Measurements from ENCODE around the gene TRAF3IP3.

Gene TRAF3IP3

DNA sequence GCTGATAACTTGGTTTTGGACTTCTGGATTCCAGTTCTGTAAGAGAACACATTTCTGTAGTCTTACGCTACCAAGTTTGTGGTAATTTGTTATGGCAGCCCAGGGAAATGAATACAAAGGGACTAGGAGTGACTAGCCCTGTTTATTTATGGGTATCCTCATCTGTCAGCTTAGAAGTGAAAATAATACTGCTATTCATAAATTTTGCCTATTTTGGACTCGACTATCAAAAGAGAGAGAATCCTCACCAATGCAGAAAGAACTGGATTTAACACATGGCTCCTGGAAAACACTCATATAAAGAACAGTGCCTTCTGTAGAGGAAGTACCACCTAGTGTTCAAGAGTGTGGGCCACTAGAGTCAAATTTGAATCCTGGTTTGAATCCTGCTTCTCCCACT, 28.6 kb upstream of the TRAF3IP3 start:
- TF ChIP-seq, protein P1, sequence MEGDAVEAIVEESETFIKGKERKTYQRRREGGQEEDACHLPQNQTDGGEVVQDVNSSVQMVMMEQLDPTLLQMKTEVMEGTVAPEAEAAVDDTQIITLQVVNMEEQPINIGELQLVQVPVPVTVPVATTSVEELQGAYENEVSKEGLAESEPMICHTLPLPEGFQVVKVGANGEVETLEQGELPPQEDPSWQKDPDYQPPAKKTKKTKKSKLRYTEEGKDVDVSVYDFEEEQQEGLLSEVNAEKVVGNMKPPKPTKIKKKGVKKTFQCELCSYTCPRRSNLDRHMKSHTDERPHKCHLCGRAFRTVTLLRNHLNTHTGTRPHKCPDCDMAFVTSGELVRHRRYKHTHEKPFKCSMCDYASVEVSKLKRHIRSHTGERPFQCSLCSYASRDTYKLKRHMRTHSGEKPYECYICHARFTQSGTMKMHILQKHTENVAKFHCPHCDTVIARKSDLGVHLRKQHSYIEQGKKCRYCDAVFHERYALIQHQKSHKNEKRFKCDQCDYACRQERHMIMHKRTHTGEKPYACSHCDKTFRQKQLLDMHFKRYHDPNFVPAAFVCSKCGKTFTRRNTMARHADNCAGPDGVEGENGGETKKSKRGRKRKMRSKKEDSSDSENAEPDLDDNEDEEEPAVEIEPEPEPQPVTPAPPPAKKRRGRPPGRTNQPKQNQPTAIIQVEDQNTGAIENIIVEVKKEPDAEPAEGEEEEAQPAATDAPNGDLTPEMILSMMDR (conservative IDR thresholded peaks at IDR 0.05) = no peak
- H3K27ac ChIP-seq = no peak overlapping the region

DNA sequence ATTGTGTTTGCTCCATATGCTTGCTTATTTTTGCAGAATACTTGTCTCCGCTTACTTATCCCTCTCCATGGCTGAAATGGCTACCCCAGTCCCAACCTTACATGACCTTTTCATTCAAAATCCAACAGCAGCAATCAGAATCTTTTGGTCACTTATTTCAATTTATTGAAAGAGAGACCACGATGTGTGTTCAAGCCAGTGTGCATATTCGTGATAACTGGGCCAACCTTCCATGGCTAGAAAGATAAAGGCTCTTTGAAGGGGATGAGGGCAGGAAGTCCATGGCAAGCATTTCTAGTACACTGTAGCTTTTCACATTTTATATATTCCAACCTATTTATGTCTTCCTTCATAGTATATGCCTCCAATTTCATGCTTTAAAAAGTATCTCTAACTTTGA, 28.1 kb upstream of the TRAF3IP3 start:
- H3K27ac ChIP-seq = no peak overlapping the region
- TF ChIP-seq, protein P1 (conservative IDR thresholded peaks at IDR 0.05) = no peak

DNA sequence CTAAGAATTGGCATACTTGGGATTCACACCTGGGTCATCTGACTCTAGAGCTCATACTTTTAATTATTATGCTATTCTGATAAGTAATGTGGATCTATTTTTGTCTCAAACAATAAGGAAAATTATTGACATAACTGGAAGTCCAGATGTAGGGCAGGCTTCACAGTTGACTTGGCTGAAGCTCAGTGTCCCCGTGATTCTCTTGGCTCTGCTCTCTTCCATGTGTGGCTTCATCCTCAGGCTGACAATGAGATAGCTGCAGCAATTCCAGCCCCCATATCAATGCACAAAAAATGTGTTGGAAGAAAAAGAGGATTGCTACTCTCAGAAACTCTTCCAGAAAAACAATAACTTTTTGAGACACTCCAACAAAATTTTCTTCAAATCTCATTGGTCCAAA, 27.4 kb upstream of the TRAF3IP3 start:
- TF ChIP-seq, protein P1 (conservative IDR thresholded peaks at IDR 0.05) = no peak

DNA sequence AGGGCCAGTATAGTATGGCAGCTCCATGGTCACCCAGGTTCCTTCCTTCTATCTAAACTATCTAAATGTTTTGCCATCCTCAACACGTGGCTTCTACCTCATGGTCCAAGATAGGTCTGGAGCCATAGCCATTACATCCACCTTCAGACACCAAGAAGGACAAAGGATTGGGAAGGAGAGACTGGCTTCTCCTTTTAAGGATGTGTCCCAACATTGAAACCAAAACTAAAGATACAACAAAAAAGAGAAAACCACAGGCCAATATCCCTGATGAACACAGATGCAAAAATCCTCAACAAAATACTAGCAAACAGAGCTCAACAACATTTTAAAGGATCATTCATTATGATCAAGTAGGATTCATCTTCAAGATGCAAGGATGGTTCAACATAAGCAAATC, 26.4 kb upstream of the TRAF3IP3 start:
- H3K27ac ChIP-seq = no peak overlapping the region
- TF ChIP-seq, protein P1 (conservative IDR thresholded peaks at IDR 0.05) = no peak

More for the DNA sequence above, 27.4 kb upstream of the TRAF3IP3 start:
- no peak overlapping the region for H3K27ac ChIP-seq

DNA sequence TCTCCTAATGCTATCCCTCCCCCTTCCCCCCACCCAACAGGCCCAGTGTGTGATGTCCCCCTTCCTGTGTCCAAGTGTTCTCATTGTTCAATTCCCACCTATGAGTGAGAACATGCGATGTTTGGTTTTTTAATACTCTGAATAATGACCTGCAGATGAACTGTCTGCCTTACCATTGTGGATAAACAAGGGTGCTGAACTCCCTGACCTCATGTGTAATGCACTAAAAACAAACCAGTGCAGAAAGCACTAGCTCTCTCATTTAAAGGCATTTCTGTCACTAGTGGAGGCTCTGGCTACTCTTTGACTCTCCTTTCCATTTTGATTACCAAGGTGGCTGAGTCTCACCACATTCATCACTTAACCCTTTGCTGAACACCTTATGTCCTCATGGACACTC, 23.1 kb upstream of the TRAF3IP3 start:
- H3K27ac ChIP-seq = no peak overlapping the region
- TF ChIP-seq, protein P1 (conservative IDR thresholded peaks at IDR 0.05) = no peak

DNA sequence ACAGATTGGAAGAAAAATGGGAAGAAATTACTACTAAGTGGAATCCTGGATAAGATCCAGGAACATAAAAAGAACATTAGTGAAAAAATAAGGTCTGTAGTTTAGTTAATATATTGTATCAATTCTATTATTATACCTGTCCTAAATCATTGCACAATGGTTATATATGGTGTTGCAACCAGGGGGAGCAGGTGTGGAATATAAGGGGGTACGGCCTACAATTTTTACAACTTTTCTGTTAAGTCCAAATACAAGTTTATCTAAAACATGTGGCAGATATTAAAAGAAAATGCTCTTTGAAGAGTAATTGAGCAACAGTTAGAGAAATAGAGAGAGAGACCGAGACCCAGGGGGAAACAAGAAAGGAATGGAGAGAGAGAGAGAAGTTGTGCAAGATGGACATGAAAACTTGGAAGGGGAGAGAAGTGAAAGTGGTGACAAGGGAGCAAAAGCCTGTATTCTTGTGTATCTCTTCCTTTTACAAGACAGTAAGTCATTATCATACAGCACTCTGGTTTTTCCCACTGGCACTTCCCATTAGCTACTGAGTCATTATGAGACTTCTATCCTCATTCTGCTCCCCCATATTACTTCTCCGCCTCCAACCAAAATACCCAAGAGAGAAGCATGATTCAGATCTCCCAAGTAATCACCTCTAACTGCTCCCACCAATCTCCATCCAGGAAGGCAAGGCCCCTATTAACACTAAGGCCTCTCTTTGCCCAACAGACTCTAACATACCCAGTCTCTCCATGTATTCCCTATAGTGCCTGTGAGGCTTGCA, 22.3 kb upstream of the TRAF3IP3 start:
- TF ChIP-seq, protein P1 (conservative IDR thresholded peaks at IDR 0.05) = no peak

DNA sequence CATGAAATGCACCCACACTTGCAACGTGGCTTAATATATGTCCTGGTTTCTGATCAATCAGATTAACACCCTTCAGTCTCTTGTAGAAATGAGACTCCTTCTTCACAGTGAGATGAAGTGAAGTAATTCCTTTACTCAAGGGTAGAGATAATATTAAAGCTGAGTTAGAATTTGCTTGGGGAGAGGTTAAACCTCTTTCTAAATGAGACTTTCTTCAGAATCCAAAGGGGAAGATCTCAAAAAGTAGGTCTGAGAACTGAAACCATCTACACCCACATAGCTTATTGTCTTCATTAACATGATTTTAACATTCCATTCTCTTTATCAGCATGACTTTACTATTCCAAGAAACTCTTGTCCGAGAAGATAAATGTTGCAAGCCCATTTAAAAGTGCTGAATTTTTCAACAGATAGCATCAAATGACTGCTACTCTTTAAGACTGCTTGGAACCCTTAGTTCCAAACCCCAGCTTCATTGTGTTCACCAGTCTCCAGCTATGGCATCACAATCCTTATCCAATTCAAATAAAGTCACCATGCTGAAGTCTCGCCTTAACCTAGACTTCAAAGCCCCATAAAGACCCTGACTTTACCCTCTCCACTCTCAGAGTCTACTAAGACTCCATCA, 19.2 kb upstream of the TRAF3IP3 start:
- TF ChIP-seq, protein P1 (conservative IDR thresholded peaks at IDR 0.05) = no peak
- H3K27ac ChIP-seq = no peak overlapping the region

More for the DNA sequence above, 22.3 kb upstream of the TRAF3IP3 start:
- H3K27ac ChIP-seq = no peak overlapping the region
